CD1c-positive myeloid dendritic cell (primary cell): ENCODE results near the gene AADACL3.
"Not testable (repeated sequence)": the region's sequence is repeated elsewhere in the genome, so short reads cannot be mapped to it uniquely, and the experiment has no call there.

Experiments used
- DNase-seq: peaks from one replicate; pipeline ENCODE4 v3.0.0-alpha.2; 2016; ENCODE audit errors: extremely low spot score

The AADACL3 gene, protein sequence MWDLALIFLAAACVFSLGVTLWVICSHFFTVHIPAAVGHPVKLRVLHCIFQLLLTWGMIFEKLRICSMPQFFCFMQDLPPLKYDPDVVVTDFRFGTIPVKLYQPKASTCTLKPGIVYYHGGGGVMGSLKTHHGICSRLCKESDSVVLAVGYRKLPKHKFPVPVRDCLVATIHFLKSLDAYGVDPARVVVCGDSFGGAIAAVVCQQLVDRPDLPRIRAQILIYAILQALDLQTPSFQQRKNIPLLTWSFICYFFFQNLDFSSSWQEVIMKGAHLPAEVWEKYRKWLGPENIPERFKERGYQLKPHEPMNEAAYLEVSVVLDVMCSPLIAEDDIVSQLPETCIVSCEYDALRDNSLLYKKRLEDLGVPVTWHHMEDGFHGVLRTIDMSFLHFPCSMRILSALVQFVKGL

DNA sequence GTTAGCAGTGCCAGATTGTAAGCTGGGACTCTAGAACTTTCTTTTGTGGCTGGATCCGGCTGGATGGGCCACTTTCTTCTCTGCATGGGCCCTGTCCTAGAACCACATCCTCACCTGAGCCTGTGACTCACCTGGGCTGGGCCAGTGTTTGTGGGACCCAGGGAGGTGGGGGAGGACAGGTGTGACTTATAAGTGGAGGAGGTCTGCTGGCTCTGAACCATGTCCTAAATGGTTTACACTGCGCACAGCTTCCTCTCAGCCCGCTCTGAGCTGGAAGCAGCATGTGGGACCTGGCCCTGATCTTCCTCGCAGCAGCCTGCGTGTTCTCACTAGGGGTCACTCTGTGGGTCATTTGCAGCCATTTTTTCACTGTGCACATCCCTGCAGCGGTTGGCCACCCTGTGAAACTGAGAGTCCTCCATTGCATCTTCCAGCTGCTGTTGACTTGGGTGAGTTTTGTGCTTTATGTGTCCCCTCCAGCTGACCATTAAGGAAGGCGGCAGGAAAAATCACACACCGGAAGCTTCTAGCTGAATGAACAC lies at the start of gene AADACL3:
Gene AADACL3 (plus strand): TSS at position 215 of the 542 bp plus-strand sequence. CDS start 67 bp downstream, at position 282.
- no peak for DNase-seq

DNA sequence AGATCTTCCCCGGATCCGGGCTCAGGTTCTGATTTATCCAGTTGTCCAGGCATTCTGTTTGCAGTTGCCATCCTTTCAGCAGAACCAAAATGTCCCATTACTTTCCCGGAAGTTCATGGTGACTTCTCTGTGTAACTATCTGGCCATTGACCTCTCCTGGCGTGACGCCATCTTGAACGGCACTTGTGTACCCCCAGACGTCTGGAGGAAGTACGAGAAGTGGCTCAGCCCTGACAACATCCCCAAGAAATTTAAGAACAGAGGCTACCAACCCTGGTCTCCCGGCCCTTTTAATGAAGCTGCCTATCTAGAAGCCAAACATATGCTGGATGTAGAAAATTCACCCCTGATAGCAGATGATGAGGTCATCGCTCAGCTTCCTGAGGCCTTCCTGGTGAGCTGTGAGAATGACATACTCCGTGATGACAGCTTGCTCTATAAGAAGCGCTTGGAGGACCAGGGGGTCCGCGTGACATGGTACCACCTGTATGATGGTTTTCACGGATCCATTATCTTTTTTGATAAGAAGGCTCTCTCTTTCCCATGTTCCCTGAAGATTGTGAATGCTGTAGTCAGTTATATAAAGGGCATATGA lies 49.7 kb upstream of the AADACL3 start:
- no peak for DNase-seq

DNA sequence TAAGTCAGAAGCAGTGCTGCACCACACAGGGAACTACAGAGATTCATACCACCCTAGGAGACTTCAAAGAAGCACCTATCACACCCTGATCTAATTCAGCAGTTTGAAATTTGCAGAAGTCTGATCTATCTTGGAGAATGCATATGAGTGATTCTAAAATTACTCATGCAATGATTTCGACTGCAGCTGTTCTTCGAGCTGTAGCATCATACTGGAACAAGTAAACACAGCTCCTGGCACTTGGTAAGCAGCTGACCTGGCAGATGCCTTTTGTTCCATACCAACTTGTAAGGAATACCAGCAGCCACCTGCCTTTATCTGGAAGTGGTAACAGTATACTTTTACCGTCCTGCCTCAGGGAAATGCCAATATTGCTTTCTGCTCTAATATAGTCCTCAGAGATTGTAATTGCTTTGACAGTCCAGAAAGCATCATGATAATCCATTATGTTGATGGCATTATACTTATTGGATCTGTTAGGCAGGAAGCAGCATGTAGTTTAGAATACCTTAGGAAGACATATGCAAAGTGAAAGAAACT lies 46.3 kb upstream of the AADACL3 start:
- no peak for DNase-seq

DNA sequence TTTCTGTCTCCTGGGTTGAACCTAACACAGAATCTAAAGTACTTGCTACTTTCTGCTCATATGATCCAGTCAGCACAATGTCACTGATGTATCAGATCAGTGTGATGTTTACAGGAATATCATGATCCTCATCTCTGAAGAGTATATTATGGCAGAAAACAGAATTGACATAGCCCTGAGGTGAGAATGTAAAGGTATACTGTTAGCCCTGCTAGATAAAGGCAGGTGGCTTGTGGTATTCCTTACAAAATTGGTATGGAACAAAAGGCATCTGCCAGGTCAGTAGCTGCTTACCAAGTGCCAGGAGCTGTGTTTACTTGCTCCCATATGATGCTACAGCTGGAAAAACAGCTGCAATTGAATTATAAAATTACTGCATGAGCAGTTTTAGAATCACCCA lies 41.6 kb upstream of the AADACL3 start:
- no peak for DNase-seq

DNA sequence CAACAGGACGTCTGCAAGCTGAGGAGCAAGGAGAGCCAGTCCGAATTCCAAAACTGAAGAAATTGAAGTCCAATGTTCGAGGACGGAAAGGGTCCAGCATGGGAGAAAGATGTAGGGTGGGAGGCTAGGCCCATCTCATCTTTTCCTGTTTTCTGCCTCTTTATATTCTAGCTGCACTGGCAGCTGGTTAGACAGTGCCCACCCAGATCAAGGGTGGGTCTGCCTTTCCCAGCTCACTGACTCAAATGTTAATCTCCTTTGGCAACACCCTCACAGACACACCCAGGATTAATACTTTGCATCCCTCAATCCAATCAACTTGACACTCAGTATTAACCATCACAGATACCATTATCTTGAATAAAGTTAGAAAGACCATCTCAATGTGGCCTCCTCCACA lies 39.8 kb upstream of the AADACL3 start:
- not testable (repeated sequence) for DNase-seq

DNA sequence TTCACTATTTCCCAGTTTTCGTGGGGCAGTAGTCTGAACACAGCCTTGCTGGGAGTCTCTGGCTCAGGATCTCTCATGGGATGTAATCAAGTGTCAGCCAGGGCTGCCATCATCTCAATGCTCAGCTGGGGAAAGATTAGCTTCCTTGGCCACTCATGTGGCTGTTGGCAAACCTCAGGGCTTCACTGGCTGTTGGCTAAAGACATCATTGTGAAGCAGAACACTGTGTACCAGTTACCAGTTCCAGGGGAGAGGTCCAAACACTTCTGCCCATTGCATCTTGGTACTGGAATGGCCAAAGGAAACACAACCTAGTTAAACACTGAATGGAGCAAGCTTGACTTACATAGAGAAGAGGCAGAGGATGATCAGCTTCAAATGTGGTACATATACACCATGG lies 38.3 kb upstream of the AADACL3 start:
- no peak for DNase-seq

DNA sequence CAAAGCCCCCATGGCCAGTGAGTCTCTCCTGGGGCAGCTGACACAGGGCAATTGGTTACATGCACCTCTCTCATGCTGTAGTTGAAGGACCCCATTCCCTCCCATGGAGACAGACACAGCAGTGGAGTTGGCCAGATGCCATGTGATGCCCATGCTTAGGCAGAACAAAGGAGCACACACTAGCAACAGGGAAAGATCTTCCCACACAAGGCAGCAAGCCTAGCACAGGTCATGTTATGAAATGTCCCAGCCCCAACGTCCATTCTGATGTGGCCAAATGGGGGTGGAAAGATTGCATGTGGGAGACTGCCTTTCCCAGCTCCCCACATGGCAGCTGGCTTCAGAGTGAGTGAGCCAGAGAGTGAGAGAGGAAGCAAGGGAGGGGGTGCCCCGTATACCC lies 37.6 kb upstream of the AADACL3 start:
- no peak for DNase-seq

DNA sequence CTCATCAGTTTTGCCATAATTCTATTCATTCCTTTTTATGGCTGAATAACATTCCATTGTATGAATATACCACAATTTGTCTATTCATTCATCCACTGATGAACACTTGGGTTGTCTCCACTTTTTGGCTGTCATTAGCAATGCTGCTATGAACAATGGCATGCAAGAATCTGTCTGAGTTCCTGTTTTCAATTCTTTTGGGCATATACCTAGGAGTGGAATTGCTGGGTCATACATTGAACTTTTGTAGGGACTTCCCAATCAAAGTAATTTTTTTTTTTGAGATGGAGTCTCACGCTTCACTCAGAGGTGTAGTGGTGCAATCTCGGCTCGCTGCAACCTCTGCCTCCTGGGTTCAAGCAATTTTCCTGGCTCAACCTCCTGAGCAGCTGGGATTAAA lies 37.1 kb upstream of the AADACL3 start:
- DNase-seq: no peak

DNA sequence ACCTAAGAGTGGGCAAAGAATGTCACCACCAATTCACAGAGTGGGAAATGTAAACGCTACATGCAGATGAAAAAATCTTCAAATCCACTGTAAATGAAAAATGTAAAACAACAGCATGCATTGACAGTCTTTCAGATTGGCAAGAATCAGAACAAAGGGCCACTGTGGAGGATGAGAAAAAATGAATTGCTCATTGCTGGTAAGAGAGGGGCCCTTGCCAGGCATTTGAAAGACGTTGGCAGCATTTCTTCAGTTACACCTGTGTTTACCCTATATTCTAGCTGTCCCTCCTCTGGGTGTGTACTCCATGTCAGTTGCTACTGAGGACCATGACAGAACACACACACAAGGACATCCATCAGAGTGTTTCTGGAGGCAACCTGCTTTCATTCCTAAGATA lies 25.8 kb upstream of the AADACL3 start:
- no peak for DNase-seq

DNA sequence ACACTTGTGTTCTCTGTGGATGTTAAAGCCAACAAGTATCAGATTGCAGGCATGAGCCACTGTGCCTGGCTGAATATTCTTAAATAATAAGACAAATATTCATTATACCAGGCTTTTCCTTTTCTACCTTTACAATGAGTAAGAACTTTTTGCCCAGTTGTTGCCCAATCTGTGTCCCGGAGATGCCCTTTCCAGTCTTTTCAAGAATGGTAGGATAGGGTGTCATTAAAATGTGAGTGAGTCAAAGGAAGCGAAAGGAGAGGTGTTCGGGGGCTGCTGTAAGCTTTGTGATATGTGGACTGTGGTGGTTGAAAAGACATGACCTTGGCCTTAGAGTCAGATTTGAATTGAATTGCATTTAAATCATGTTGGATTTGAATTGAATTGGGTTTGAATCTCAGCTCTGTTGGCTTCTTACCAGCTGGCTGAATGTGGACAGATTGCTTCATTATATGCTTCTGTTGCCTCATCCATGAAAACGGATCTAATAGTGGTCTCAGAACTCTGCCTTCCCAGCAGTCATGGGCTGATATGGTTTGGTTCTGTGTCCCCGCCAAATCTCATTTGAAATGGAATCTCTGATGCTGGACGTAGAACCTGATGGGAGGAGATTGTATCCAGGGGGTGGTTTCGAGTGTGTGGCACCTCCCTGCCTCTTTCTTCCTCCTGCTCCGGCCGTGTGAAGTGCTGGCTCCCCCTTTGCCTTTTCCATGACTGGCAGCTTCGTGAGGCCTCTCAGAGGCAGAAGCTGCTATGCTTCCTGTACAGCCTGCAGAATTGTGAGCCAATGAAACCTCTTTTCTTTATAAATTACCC lies 22.7 kb upstream of the AADACL3 start:
- DNase-seq: no peak

DNA sequence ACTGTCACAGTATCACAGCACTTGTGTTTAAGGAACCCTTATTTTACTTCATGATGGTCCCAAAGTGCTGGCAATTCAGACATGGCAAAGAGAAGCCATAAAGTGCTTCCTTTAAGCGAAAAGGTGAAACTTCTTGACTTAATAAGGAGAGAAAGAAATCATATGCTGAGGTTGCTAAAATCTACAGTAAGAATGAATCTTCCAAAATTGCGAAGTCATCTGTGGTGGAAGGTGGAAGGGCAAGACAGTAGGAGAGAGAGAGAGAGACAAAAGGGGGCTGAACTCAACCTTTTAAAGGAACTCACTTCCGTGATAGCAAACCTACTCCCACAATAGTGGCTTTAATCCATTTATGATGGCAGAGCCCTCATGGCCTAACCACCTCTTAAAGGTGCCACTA lies 19.3 kb upstream of the AADACL3 start:
- no peak for DNase-seq

DNA sequence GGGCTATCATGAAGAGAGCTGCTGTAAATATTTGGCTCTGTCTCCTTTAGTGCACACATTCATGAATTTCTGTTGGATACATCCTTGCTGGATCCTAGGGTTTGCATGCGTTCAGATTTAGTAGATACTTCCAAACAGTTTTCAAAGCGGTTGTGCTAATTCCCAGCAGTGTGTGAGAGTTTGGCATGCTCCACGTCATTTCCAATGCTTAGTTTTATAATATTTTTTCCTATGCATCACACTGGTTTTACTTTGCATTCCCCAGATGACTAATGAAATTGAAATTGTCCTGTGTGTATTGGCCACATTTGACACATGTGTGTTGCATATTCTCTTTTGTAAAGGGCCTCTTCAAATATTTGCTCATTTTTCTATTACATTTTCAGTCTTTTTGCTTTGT lies 18.5 kb upstream of the AADACL3 start:
- DNase-seq: no peak

DNA sequence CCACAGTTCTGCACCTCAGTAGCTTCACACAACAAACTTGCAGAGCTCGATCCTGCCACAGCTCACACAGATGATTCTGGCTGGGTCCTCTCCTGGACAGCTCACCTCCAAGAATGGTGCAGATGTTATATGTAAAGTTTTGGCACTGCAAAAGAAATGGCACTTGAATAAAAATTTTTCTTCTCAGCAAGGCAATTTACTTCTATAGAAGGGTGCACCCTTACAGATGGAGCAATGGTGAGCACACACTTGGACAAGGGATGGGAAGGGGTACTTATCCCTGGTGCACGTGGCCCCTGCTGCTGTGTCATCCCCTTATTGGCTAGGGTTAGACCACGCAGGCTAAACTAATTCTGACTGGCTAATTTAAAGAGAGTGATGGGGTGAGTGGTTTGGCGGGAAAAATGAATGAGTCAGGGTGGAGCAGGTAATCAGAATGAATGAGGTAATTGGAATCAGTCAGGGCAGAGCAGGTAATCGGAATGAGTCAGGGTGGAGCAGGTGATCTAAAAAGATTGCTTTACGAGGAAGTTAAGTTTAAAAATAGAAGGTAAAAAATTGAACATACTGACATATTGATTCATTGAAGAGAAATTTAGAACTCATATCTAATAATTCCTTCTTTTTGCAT lies 12.0 kb upstream of the AADACL3 start:
- DNase-seq: no peak

DNA sequence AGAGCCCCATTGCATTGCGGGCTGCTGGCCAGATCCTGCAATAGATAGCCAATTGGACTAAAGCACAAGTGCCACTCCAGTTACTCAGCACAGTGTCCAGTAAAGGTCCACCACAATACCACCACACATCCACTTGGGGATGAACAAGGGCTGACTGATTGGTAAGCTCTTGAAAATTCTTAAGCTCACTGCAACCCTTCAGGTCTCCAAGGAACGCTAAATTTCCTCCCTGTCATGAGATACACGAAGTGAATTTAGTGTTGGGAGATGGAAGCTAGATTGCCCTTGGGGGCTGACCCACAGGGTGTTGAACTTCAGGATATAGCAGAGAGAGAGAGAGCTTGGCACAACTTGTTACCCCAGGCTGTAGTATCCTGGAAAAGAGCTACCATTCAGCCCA lies 9.8 kb upstream of the AADACL3 start:
- no peak for DNase-seq

DNA sequence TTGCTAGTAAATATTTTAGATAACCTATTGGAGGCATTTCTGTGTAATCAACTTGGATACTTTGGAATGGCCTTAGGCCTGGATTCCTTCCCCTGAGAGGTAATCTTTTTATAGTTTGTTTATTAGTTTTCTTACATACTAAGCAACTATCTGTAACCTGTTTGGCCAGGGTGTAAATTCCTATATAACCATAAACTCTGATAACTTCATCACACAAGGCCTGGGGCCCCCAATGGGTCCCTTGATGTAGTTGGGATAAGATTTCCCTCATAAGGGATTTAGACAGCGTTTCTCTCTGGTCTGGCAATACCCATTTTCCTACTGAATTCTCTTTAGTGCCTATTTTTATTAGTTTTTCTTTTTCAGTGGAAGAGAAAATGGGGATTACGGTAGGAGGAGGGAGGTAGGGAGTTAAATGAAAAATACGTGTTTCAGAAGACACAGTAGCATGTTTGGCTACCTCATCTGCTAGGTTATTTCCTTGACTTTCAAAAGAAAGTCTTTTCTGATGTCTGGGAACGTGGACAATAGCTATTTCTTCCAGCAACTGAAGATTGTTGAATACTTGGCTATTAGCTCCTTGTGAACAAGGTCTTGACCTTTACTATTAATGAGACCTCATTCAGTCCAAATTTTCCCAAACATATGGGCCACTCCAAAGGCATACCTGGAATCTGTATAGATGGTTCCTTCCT lies 7.4 kb upstream of the AADACL3 start:
- no peak for DNase-seq

DNA sequence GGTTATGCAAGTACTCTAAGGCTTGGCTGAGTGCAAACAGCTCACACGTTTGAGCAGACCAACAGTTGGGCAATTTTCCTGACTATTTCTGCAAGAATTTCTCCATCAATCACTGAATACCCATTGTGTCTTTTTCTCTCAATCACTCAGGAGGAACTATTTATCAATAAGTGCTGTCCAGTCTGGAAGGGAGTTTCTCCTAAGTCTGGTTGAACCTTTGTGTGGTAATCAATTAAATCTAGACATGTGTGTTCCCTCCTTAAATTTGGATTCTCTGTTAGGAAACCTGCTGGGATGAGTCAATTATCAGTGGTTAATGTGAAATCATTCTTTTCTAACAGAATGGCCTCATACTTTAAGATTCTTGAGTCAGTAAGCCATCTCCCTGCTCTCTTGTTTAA lies 6.8 kb upstream of the AADACL3 start:
- no peak for DNase-seq

DNA sequence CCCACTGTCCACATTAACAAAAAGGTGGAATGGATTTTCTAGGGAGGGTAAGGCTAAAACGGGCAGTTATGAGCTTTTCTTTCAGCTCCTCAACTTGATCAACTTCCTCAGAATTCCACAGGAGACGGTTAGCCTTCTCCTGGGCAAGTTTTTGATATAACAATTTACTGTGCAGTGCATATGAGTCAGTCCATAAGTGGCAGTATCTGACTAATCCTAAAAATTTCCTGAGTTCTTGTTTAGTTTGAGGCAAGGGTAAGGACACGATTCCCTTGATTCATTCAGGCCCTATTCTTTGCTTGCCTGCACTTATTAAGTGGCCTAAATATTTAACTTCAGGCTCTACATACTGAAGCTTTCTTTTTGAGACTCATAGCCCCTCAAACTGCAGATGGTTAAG lies 6.2 kb upstream of the AADACL3 start:
- no peak for DNase-seq

DNA sequence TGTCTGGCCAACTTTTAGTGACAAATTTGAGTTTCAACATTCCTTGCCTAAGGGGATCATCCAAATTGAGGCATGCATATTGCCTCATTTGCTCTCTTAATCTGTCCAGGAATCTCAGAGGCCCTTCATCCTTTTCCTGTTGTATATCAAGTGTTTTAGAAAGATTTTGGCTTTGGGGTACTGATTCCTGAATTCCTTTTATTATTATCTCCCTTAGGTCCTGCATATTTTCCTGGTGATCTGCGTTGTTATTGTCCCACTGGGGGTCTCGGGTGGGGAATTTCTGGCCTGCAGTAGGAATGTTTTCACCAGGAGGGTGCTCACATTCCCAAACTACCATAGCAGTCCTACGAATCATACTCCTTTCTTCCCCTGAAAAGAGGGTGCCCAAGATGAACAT lies 4.4 kb upstream of the AADACL3 start:
- no peak for DNase-seq

DNA sequence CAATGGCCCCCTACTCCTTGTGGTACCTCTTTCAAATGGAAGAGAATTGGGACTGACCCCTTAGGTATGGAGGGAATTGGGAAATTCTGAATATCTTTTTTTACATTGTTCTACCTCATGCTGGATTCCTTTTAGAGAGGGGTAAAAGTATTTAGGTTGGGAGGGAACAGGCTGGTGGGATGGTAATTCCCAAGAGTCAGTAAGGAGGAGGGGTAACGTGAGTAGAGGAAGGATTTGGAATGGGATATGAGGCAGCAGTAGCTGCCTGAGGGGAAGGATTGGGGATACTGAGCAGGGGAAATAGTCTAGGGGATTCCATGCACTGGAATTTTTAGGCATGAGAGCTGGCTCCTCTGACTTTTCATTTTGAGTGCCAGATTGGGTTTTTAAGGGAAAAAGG lies 3.8 kb upstream of the AADACL3 start:
- no peak for DNase-seq

DNA sequence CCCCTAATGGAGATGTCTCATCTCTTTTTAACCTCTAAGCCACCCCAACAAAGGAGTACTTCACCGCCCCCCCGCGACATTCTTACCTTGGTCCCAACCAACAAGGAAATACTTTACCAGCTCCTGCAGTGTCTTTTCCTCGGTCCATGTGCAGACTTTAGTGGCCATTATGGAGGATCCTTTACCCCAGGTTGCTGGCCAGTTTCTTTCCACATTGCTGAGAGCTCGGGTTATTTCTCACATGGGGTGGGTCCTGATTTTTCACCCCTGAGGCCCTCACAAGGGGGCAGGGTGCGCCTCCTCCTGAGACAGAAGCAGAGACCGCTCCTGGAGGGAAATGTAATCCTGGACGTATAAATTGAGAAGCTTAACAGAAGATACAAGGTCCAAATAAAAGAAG lies 3.0 kb upstream of the AADACL3 start:
- no peak for DNase-seq

DNA sequence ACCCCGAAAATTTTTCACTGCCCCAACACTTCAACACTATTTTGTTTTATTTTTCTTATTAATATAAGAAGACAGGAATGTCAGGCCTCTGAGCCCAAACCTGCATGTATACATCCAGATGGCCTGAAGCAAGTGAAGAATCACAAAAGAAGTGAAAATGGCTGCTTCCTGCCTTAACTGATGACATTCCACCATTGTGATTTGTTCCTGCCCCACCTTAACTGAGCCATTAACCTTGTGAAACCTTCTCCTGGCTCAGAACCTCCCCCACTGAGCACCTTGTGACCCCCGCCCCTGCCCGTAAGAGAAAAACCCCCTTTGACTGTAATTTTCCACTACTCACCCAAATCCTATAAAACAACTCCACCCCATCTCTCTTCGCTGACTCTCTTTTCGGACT lies 2.3 kb upstream of the AADACL3 start:
- DNase-seq: not testable (repeated sequence)
